Progenitor cell of endocrine pancreas (in vitro differentiated cells): Measurements from ENCODE around the gene SIGLECL1. TPM values are rescaled to one million over a fixed set of nuclear protein-coding genes. Genes with fewer than 3 reads are reported as not detected.

Source experiments
- DNase-seq: peaks from one replicate; pipeline ENCODE4 v3.0.0; 2021; ENCODE audit warnings: low spot score; ENCODE audit not compliant: unreplicated experiment
- H3K27ac Mint-ChIP-seq: 2 replicates; pipeline ENCODE4 v1.8.0; 2021; ENCODE audit warnings: mild to moderate bottlenecking, moderate library complexity, mixed read lengths
- H3K27me3 Mint-ChIP-seq: 2 replicates; pipeline ENCODE4 v1.8.0; 2021; ENCODE audit warnings: mixed read lengths
- H3K36me3 Mint-ChIP-seq: 2 replicates; pipeline ENCODE4 v1.8.0; 2022; ENCODE audit warnings: mixed read lengths; ENCODE audit not compliant: insufficient read depth
- H3K4me1 Mint-ChIP-seq: 2 replicates; pipeline ENCODE4 v1.8.0; 2021; ENCODE audit warnings: low read depth, mixed read lengths
- H3K4me3 Mint-ChIP-seq: 2 replicates; pipeline ENCODE4 v1.8.0; 2021; ENCODE audit warnings: low read depth, mild to moderate bottlenecking, moderate library complexity, mixed read lengths
- H3K9me3 Mint-ChIP-seq: 2 replicates; pipeline ENCODE4 v1.8.0; 2021; ENCODE audit warnings: low read depth, mixed read lengths
- long read RNA-seq: library from polyadenylated mRNA; unstranded; transcript quantifications from one replicate; pipeline ENCODE4 v2.0.0, GENCODE V29; 2020
- total RNA-seq: library from RNA; stranded (reverse); gene quantifications from 2 replicates; pipeline ENCODE4 v1.2.1, GENCODE V29; 2021
- TF ChIP-seq, protein P1 (sequence below): fragments of 200-600 bp; sonication (generic); IDR thresholded peaks from one replicate; pipeline ENCODE4 v1.5.0; 2021; ENCODE audit warnings: antibody characterized with exemption, mild to moderate bottlenecking; ENCODE audit not compliant: unreplicated experiment

SIGLECL1 gene
- not detected in 2 replicates for total RNA-seq
- long read RNA-seq, result 0 reads

DNA sequence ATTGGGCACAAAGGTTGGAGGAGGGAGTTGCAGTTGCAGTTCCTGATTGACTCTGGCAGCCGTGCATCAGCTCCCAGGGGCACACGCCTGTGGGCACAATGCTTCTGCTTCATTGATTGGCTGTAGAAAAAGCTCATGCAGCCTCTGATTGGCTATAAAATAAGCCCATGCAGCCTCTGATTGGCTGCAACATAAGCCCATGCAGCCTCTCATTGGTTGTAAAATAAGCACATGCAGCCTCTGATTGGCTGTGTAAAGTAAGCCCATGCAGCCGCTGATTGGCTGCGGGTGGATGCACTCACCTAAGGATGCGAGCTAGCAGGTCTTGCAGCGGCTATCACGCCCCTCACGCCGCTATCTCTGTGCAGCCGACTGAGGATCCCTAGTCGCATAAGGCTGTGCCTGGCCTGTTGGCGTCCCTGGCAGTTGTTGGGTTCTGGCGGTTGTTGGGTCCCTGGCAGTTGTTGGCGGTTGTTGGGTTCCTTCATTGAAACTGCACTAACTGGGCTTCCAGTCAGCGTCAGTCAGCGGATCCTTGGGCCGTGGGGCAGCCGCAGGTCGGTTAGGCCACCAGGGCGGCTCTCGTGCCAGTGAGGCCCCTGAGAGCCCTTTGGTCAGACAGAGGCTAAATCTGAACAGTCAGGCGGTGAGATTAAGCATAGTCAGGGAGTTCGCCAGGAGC, at the start of gene SIGLECL1:
Gene SIGLECL1 (plus strand): TSS at position 295 of the 682 bp plus-strand sequence. CDS start 12,993 bp downstream, outside the sequence.
- no peak within 1 kb of the TSS for H3K4me3 Mint-ChIP-seq
- DNase-seq, result no peak
- TF ChIP-seq, protein P1, sequence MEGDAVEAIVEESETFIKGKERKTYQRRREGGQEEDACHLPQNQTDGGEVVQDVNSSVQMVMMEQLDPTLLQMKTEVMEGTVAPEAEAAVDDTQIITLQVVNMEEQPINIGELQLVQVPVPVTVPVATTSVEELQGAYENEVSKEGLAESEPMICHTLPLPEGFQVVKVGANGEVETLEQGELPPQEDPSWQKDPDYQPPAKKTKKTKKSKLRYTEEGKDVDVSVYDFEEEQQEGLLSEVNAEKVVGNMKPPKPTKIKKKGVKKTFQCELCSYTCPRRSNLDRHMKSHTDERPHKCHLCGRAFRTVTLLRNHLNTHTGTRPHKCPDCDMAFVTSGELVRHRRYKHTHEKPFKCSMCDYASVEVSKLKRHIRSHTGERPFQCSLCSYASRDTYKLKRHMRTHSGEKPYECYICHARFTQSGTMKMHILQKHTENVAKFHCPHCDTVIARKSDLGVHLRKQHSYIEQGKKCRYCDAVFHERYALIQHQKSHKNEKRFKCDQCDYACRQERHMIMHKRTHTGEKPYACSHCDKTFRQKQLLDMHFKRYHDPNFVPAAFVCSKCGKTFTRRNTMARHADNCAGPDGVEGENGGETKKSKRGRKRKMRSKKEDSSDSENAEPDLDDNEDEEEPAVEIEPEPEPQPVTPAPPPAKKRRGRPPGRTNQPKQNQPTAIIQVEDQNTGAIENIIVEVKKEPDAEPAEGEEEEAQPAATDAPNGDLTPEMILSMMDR, result no peak
- peaks cover 4% of the 10 kb centered on the region for H3K9me3 Mint-ChIP-seq
- H3K27ac Mint-ChIP-seq, result peak within 1 kb of the TSS; percentile 15
- no peaks in the 10 kb centered on the region for H3K27me3 Mint-ChIP-seq
- H3K4me1 Mint-ChIP-seq, result peaks cover 11% of the 10 kb centered on the region
- no peaks in the 10 kb centered on the region for H3K36me3 Mint-ChIP-seq

GRCh38 chr19:51201712-51202111, 49.2 kb upstream of the SIGLECL1 start:
- H3K27me3 Mint-ChIP-seq, result peaks cover 20% of the 10 kb centered on the region
- no peak overlapping the region for H3K4me3 Mint-ChIP-seq
- H3K4me1 Mint-ChIP-seq, result no peaks in the 10 kb centered on the region
- no peaks in the 10 kb centered on the region for H3K9me3 Mint-ChIP-seq
- peak overlapping the region; percentile 18 for H3K27ac Mint-ChIP-seq
- no peak for DNase-seq
- H3K36me3 Mint-ChIP-seq, result no peaks in the 10 kb centered on the region
- TF ChIP-seq, protein P1, result no peak

- H3K27ac Mint-ChIP-seq, result no peak overlapping the region
- no peak overlapping the region for H3K4me3 Mint-ChIP-seq
- no peaks in the 10 kb centered on the region for H3K9me3 Mint-ChIP-seq
- H3K36me3 Mint-ChIP-seq, result no peaks in the 10 kb centered on the region
- TF ChIP-seq, protein P1, result no peak
- peaks cover 17% of the 10 kb centered on the region for H3K27me3 Mint-ChIP-seq
- no peak for DNase-seq
- H3K4me1 Mint-ChIP-seq, result no peaks in the 10 kb centered on the region
These were observed 47.0 kb upstream of the SIGLECL1 start for GRCh38 chr19:51203916-51204315.

GRCh38 chr19:51204321-51204720, 46.6 kb upstream of the SIGLECL1 start:
- H3K9me3 Mint-ChIP-seq, result no peaks in the 10 kb centered on the region
- peaks cover 17% of the 10 kb centered on the region for H3K27me3 Mint-ChIP-seq
- no peak overlapping the region for H3K4me3 Mint-ChIP-seq
- TF ChIP-seq, protein P1, result no peak
- no peaks in the 10 kb centered on the region for H3K4me1 Mint-ChIP-seq
- no peak overlapping the region for H3K27ac Mint-ChIP-seq
- no peaks in the 10 kb centered on the region for H3K36me3 Mint-ChIP-seq
- DNase-seq, result no peak

- no peaks in the 10 kb centered on the region for H3K36me3 Mint-ChIP-seq
- no peak overlapping the region for H3K27ac Mint-ChIP-seq
- TF ChIP-seq, protein P1, result no peak
These were observed 43.1 kb upstream of the SIGLECL1 start for GRCh38 chr19:51207747-51208146.

More at GRCh38 chr19:51207747-51208146, 43.1 kb upstream of the SIGLECL1 start:
- Mint-ChIP-seq H3K4me1 (no peaks in the 10 kb centered on the region), H3K27me3 (peaks cover 11% of the 10 kb centered on the region), H3K9me3 (no peaks in the 10 kb centered on the region), H3K4me3 (no peak overlapping the region)
- DNase-seq, result no peak
